Left kidney (tissue), 2 donors: ENCODE results near the gene DHCR7. TPM values are rescaled to one million over a fixed set of nuclear protein-coding genes. Genes with fewer than 3 reads are reported as not detected.

Experiments
- DNase-seq: peaks from one replicate; pipeline ENCODE4 v3.0.0-alpha.2; 2013
- polyA plus RNA-seq: library from polyadenylated mRNA; unstranded; fragments of 120-200 nt; gene quantifications from one replicate; pipeline ENCODE4 v1.2.1, GENCODE V29; 2013; ENCODE audit not compliant: insufficient read length

Gene DHCR7
- polyA plus RNA-seq, 1 donor, result 54.2 TPM

- peak; percentile 24 for DNase-seq
Observed at GRCh38 chr11:71420455-71421241, 27.5 kb downstream of the DHCR7 start.

GRCh38 chr11:71418643-71419042 is 29.6 kb downstream of the DHCR7 start:
- peak; percentile 7 for DNase-seq

GRCh38 chr11:71414645-71415044 is 33.5 kb downstream of the DHCR7 start:
- DNase-seq, result no peak

- DNase-seq, result no peak
Observed at GRCh38 chr11:71410363-71410966, 37.7 kb downstream of the DHCR7 start.

- DNase-seq, result no peak
Observed at GRCh38 chr11:71408826-71409225, 39.4 kb downstream of the DHCR7 start.

- DNase-seq, result no peak
Observed at GRCh38 chr11:71407356-71407755, 40.8 kb downstream of the DHCR7 start.

- DNase-seq, result no peak
Observed at GRCh38 chr11:71406681-71407080, 41.5 kb downstream of the DHCR7 start.

GRCh38 chr11:71404209-71404608 is 44.0 kb downstream of the DHCR7 start:
- DNase-seq, result no peak

GRCh38 chr11:71402878-71403277 is 45.3 kb downstream of the DHCR7 start:
- DNase-seq, result no peak

GRCh38 chr11:71400216-71400615 is 48.0 kb downstream of the DHCR7 start:
- no peak for DNase-seq

GRCh38 chr11:71399341-71399740 is 48.9 kb downstream of the DHCR7 start:
- DNase-seq, result no peak

GRCh38 chr11:71397961-71398360 is 50.2 kb downstream of the DHCR7 start:
- DNase-seq, result no peak

GRCh38 chr11:71397331-71397860 is 50.8 kb downstream of the DHCR7 start:
- DNase-seq, result no peak

GRCh38 chr11:71396548-71397123 is 51.6 kb downstream of the DHCR7 start:
- DNase-seq, result no peak

GRCh38 chr11:71395774-71396173 is 52.4 kb downstream of the DHCR7 start:
- DNase-seq, result no peak

- no peak for DNase-seq
Observed at GRCh38 chr11:71395263-71395560, 53.0 kb downstream of the DHCR7 start.

- DNase-seq, result no peak
Observed at GRCh38 chr11:71393283-71393682, 54.9 kb downstream of the DHCR7 start.

GRCh38 chr11:71391796-71392195 is 56.4 kb downstream of the DHCR7 start:
- DNase-seq, result no peak

GRCh38 chr11:71391352-71391751 is 56.8 kb downstream of the DHCR7 start:
- DNase-seq, result no peak

GRCh38 chr11:71388637-71389235 is 59.5 kb downstream of the DHCR7 start:
- no peak for DNase-seq

- no peak for DNase-seq
Observed at GRCh38 chr11:71387784-71388636, 60.2 kb downstream of the DHCR7 start.

- DNase-seq, result no peak
Observed at GRCh38 chr11:71387200-71387599, 61.0 kb downstream of the DHCR7 start.
